Spleen (tissue), 7 donors: ENCODE data around the gene ZGPAT.

Experiments used
- POLR2AphosphoS5 ChIP-seq, 3 donors: sonication (generic); formaldehyde crosslinking; IDR thresholded peaks; one replicate each; pipeline ENCODE4 v1.5.1; 2017; ENCODE audit warnings: antibody characterized with exemption in 3 of 3
- TF ChIP-seq, protein P1 (sequence below), 11 experiments: fragments of 200-600 bp in 7 of 11; fragments of 450-650 bp in 4 of 11; sonication (generic) in 4 of 11; IDR thresholded peaks in 8 of 11; conservative IDR thresholded peaks in 3 of 11; 1 replicate in 7 of 11; 2 replicates in 4 of 11; pipeline versions ENCODE4 v1.4.0 to v1.8.0; 2016 to 2021; ENCODE audit warnings: antibody characterized with exemption in 11 of 11, inconsistent platforms in 4 of 11, mild to moderate bottlenecking in 1 of 11
- donor health status: DM: no; HTN: no; CAD: no; lungs with moderate emphysema.
- donor health status: DM: no; HTN: no; CAD: no.
- donor health status: DM: no; HTN: no; CAD: no.

DNA sequence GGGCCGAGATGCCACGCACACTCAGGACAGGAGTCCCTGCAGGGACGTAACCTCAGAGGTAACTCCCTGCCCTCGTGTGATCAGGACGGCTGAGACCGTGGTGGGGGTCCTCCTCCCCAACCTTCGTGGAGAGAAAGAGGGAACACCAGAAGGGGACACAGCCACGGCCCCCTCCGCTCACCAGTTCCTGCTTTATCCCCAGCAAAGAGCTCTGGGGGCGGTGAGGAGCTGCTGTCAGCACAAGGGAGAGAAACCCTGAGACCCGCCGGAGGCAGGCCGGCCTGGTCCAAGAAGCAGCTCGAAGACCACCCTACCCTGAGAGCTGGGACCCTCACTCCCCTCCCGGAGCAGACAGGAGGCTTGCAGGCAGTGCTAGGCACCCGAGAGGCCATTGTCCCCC, 76.1 kb downstream of the ZGPAT start:
- TF ChIP-seq POLR2AphosphoS5 (IDR thresholded peaks at IDR 0.05), result no peak
- TF ChIP-seq, protein P1, sequence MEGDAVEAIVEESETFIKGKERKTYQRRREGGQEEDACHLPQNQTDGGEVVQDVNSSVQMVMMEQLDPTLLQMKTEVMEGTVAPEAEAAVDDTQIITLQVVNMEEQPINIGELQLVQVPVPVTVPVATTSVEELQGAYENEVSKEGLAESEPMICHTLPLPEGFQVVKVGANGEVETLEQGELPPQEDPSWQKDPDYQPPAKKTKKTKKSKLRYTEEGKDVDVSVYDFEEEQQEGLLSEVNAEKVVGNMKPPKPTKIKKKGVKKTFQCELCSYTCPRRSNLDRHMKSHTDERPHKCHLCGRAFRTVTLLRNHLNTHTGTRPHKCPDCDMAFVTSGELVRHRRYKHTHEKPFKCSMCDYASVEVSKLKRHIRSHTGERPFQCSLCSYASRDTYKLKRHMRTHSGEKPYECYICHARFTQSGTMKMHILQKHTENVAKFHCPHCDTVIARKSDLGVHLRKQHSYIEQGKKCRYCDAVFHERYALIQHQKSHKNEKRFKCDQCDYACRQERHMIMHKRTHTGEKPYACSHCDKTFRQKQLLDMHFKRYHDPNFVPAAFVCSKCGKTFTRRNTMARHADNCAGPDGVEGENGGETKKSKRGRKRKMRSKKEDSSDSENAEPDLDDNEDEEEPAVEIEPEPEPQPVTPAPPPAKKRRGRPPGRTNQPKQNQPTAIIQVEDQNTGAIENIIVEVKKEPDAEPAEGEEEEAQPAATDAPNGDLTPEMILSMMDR (IDR thresholded peaks at IDR 0.05 in 8 of 11, conservative IDR thresholded peaks at IDR 0.05 in 3 of 11), result no peak
